Measurements from ENCODE around the gene LAD1.

DNA sequence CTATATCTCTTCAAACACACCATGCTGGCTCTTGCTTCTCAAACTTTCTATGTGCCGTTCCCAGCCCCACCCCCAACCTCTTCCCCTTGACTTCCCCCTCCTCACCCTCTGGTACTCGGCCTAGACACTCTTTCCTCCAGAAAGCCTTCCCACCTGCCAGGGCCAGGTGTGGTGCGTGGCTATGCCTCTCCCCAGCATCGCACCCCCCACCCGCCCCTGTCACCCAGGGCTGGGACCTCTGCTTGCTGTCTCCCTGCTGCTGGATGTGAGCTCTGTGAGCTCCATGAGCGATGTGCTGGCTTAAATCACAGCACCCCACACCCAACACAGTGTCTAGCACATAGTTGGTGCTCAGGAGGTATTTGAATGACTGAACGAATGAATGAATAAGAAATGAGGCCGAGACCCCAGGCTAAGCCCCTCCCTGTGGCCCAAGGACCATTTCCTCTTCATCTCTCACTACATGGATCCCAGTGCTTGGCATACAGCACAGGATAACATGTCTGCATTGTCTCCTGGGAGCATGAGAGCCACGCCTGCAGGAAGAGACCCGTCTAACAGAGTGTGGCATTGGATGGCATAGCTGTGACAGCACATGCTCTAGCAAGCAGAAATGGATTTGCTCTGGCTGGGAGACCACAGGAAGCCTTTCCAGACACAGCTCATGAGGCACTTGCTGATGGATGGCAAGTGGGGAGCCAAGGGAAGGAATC lies 41.3 kb downstream of the LAD1 start:
- TF ChIP-seq, protein P1, sequence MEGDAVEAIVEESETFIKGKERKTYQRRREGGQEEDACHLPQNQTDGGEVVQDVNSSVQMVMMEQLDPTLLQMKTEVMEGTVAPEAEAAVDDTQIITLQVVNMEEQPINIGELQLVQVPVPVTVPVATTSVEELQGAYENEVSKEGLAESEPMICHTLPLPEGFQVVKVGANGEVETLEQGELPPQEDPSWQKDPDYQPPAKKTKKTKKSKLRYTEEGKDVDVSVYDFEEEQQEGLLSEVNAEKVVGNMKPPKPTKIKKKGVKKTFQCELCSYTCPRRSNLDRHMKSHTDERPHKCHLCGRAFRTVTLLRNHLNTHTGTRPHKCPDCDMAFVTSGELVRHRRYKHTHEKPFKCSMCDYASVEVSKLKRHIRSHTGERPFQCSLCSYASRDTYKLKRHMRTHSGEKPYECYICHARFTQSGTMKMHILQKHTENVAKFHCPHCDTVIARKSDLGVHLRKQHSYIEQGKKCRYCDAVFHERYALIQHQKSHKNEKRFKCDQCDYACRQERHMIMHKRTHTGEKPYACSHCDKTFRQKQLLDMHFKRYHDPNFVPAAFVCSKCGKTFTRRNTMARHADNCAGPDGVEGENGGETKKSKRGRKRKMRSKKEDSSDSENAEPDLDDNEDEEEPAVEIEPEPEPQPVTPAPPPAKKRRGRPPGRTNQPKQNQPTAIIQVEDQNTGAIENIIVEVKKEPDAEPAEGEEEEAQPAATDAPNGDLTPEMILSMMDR (IDR thresholded peaks at IDR 0.05; ENCODE audit: insufficient read depth, low read depth, low read length): no peak
- no peak for TF ChIP-seq EZH2 (IDR thresholded peaks at IDR 0.05; ENCODE audit: insufficient read depth, low read length)

Data from astrocyte (in vitro differentiated cells and primary cell).